Activated CD8-positive, alpha-beta T cell treated with anti-CD3 and anti-CD28 coated beads for 36 hours (primary cell): ENCODE data around the gene DUOXA1. TPM values are rescaled to one million over a fixed set of nuclear protein-coding genes. Genes with fewer than 3 reads are reported as not detected.

ENCODE experiments used
- ATAC-seq: fragments of 200-7000 bp; cut with Tn5 transposase; one replicate; pipeline ENCODE4 v1.10.0; 2021; ENCODE audit warnings: mild to moderate bottlenecking, moderate library complexity
- CTCF ChIA-PET: fragments of 350-600 bp; sonication (Branson Sonifier 250); formaldehyde crosslinking; loops from one replicate; lab custom pipeline; 2021; ENCODE audit warnings: antibody characterized with exemption; lab: Charles Lee
- POLR2A ChIA-PET: fragments of 350-600 bp; sonication (Branson Sonifier 250); formaldehyde crosslinking; loops from one replicate; lab custom pipeline; 2021; ENCODE audit warnings: antibody characterized with exemption; lab: Charles Lee
- DNase-seq: peaks from one replicate; pipeline ENCODE4 v3.0.0-alpha.2; 2020
- H3K27ac Mint-ChIP-seq: one replicate; pipeline ENCODE4 v1.8.0; 2021; ENCODE audit warnings: mild to moderate bottlenecking, mixed read lengths
- H3K27me3 Mint-ChIP-seq: one replicate; pipeline ENCODE4 v1.8.0; 2021; ENCODE audit warnings: mixed read lengths
- H3K36me3 Mint-ChIP-seq: one replicate; pipeline ENCODE4 v1.8.0; 2021; ENCODE audit warnings: low read depth, mixed read lengths
- H3K4me1 Mint-ChIP-seq: one replicate; pipeline ENCODE4 v1.8.0; 2021; ENCODE audit warnings: low read depth, mixed read lengths
- H3K4me3 Mint-ChIP-seq: one replicate; pipeline ENCODE4 v1.8.0; 2021; ENCODE audit warnings: mild to moderate bottlenecking, moderate library complexity, mixed read lengths
- H3K9me3 Mint-ChIP-seq: one replicate; pipeline ENCODE4 v1.8.0; 2021; ENCODE audit warnings: mixed read lengths
- intact Hi-C: fragments of 100-400 bp; cut with micrococcal nuclease; formaldehyde crosslinking; loops from one replicate; pipeline ENCODE4 v1.10.0; 2022
- total RNA-seq, 2 experiments: library from RNA; stranded (reverse); gene quantifications; one replicate each; pipeline ENCODE4 v1.2.3, GENCODE V29; 2021
- TF ChIP-seq, protein P1 (sequence below): fragments of 200-600 bp; IDR thresholded peaks from one replicate; pipeline ENCODE4 v1.8.0; 2022; ENCODE audit warnings: antibody characterized with exemption, mild to moderate bottlenecking

Gene DUOXA1
- total RNA-seq, 2 experiments from 2014 or later = not detected

GRCh38 chr15:45099549-45100165 is 30.0 kb downstream of the DUOXA1 start:
- Mint-ChIP-seq H3K27ac (no peak overlapping the region), H3K36me3 (no peaks in the 10 kb centered on the region), H3K9me3 (no peaks in the 10 kb centered on the region), H3K4me3 (no peak overlapping the region), H3K4me1 (no peaks in the 10 kb centered on the region), H3K27me3 (no peaks in the 10 kb centered on the region)
- ATAC-seq = no peak
- DNase-seq = no peak
- ChIA-PET POLR2A (interaction anchor here (0.6 kb wide), 1 partner anchor 919 kb away, joined by 3 read pairs; no protein-coding TSS in a partner anchor), CTCF (no interaction called here)
- intact Hi-C loops = no loop called here
- TF ChIP-seq, protein P1, sequence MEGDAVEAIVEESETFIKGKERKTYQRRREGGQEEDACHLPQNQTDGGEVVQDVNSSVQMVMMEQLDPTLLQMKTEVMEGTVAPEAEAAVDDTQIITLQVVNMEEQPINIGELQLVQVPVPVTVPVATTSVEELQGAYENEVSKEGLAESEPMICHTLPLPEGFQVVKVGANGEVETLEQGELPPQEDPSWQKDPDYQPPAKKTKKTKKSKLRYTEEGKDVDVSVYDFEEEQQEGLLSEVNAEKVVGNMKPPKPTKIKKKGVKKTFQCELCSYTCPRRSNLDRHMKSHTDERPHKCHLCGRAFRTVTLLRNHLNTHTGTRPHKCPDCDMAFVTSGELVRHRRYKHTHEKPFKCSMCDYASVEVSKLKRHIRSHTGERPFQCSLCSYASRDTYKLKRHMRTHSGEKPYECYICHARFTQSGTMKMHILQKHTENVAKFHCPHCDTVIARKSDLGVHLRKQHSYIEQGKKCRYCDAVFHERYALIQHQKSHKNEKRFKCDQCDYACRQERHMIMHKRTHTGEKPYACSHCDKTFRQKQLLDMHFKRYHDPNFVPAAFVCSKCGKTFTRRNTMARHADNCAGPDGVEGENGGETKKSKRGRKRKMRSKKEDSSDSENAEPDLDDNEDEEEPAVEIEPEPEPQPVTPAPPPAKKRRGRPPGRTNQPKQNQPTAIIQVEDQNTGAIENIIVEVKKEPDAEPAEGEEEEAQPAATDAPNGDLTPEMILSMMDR = no peak

DNA sequence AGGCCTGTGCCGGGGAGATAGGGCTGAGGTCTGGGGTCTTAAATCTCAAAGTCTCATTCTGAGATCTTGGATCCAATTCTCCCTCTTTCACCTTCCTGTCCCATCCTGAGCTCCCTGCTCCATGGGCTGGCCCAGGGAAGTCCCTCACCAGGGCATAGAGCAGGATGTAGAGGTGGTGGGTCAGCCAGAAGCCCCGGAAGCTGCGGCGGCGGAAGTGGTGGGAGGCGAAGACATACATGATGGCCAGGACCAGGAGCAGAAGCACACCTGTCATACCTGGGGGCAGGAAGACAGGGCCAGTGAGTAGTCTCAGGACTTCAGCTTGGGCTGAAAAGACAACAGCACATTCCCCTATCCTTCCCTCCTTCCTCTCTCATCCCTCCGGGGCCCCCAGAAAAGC is 32.2 kb downstream of the DUOXA1 start:
- H3K4me1 Mint-ChIP-seq = no peaks in the 10 kb centered on the region
- no peaks in the 10 kb centered on the region for H3K9me3 Mint-ChIP-seq
- no peaks in the 10 kb centered on the region for H3K36me3 Mint-ChIP-seq
- no peak overlapping the region for H3K27ac Mint-ChIP-seq
- no peak overlapping the region for H3K4me3 Mint-ChIP-seq
- ATAC-seq (no peak), DNase-seq (no peak)
- CTCF ChIA-PET = interaction anchor here (1.1 kb wide), 1 partner anchor 20 kb away, joined by 5 read pairs; no protein-coding TSS in a partner anchor
- H3K27me3 Mint-ChIP-seq = no peaks in the 10 kb centered on the region
- intact Hi-C loops = no loop called here
- TF ChIP-seq, protein P1 = no peak
- POLR2A ChIA-PET = no interaction called here

- CTCF ChIA-PET = no interaction called here
- no peak for DNase-seq
- H3K9me3 Mint-ChIP-seq = no peaks in the 10 kb centered on the region
- no peak overlapping the region for H3K27ac Mint-ChIP-seq
- H3K36me3 Mint-ChIP-seq = no peaks in the 10 kb centered on the region
- no peak overlapping the region for H3K4me3 Mint-ChIP-seq
- TF ChIP-seq, protein P1 = no peak
- no peak for ATAC-seq
- H3K4me1 Mint-ChIP-seq = no peaks in the 10 kb centered on the region
- intact Hi-C loops = no loop called here
- POLR2A ChIA-PET = interaction anchor here (0.6 kb wide), 1 partner anchor 143 kb away, joined by 3 read pairs; no protein-coding TSS in a partner anchor
- H3K27me3 Mint-ChIP-seq = peaks cover 8% of the 10 kb centered on the region
Measured at GRCh38 chr15:45095661-45096060, 34.0 kb downstream of the DUOXA1 start.

- Mint-ChIP-seq H3K27me3 (peaks cover 15% of the 10 kb centered on the region), H3K36me3 (no peaks in the 10 kb centered on the region), H3K4me1 (no peaks in the 10 kb centered on the region), H3K27ac (no peak overlapping the region), H3K4me3 (no peak overlapping the region), H3K9me3 (no peaks in the 10 kb centered on the region)
- TF ChIP-seq, protein P1 = no peak
- intact Hi-C loops = no loop called here
- DNase-seq (no peak), ATAC-seq (no peak)
- CTCF ChIA-PET = interaction anchor here (1.4 to 1.6 kb wide), 2 partner anchors 22 to 24 kb away, joined by 3 to 6 read pairs; no protein-coding TSS in a partner anchor
- POLR2A ChIA-PET = no interaction called here
Measured at GRCh38 chr15:45094358-45094730, 35.3 kb downstream of the DUOXA1 start.

- no peak overlapping the region for H3K27ac Mint-ChIP-seq
- H3K36me3 Mint-ChIP-seq = no peaks in the 10 kb centered on the region
- H3K27me3 Mint-ChIP-seq = peaks cover 15% of the 10 kb centered on the region
- ATAC-seq (no peak), DNase-seq (no peak)
- ChIA-PET POLR2A (no interaction called here), CTCF (interaction anchor here (1.4 to 1.6 kb wide), 2 partner anchors 22 to 24 kb away, joined by 3 to 6 read pairs; no protein-coding TSS in a partner anchor)
- intact Hi-C loops = no loop called here
- H3K4me3 Mint-ChIP-seq = no peak overlapping the region
- H3K9me3 Mint-ChIP-seq = no peaks in the 10 kb centered on the region
- no peaks in the 10 kb centered on the region for H3K4me1 Mint-ChIP-seq
- TF ChIP-seq, protein P1 = no peak
Measured at GRCh38 chr15:45093622-45094357, 35.9 kb downstream of the DUOXA1 start.
